H1 (cell line): ENCODE results near the gene RBM20.

Experiments
- ATF2 ChIP-seq: IDR thresholded peaks from 2 replicates; pipeline ENCODE4 v1.6.1; 2012; ENCODE audit warnings: low read length, inconsistent platforms
- BCL11A ChIP-seq, 2 experiments: IDR thresholded peaks; one replicate each; pipeline ENCODE4 v1.6.1; 2011; ENCODE audit warnings: low read depth in 2 of 2, low read length in 2 of 2, mild to moderate bottlenecking in 2 of 2
- CHD2 ChIP-seq: IDR thresholded peaks from 2 replicates; pipeline ENCODE4 v1.6.1; 2012; ENCODE audit warnings: low read length, improper control_type of control experiment
- EZH2 ChIP-seq: fragments of 200-600 bp; sonication (generic); IDR thresholded peaks from 2 replicates; pipeline ENCODE4 v1.7.1; 2012; ENCODE audit warnings: low read depth, mild to moderate bottlenecking, moderate library complexity, low read length, inconsistent platforms; ENCODE audit not compliant: severe bottlenecking
- KDM5A ChIP-seq: fragments of 200-600 bp; IDR thresholded peaks from 2 replicates; pipeline ENCODE4 v1.7.1; 2012; ENCODE audit warnings: mild to moderate bottlenecking, low read length, inconsistent platforms, mixed read lengths
- POLR2A ChIP-seq, 2 experiments: IDR thresholded peaks; 1 replicate in 1 of 2; 2 replicates in 1 of 2; pipeline ENCODE4 v1.6.1; 2011; ENCODE audit warnings: low read depth in 2 of 2, low read length in 2 of 2, mild to moderate bottlenecking in 2 of 2; ENCODE audit errors: control extremely low read depth in 1 of 2
- RAD21 ChIP-seq, 2 experiments: IDR thresholded peaks in 1 of 2; conservative IDR thresholded peaks in 1 of 2; 2 replicates each; pipeline ENCODE4 v1.6.1; 2011; ENCODE audit warnings: low read depth in 2 of 2, low read length in 2 of 2, improper control_type of control experiment in 1 of 2, inconsistent platforms in 1 of 2, mild to moderate bottlenecking in 1 of 2, moderate library complexity in 1 of 2
- TF ChIP-seq, protein P1 (sequence below), 3 experiments: IDR thresholded peaks; 1 replicate in 2 of 3; 2 replicates in 1 of 3; pipeline versions ENCODE4 v1.5.1 to v1.6.1; 2011; ENCODE audit warnings: low read length in 3 of 3, mild to moderate bottlenecking in 3 of 3, inconsistent platforms in 2 of 3, low read depth in 1 of 3, moderate library complexity in 1 of 3; ENCODE audit not compliant: insufficient read depth in 1 of 3; ENCODE audit errors: control extremely low read depth in 1 of 3

GRCh38 chr10:110686047-110686446, 41.9 kb downstream of the RBM20 start:
- TF ChIP-seq POLR2A (IDR thresholded peaks at IDR 0.05; ENCODE audit: control extremely low read depth in 1 of 2, low read depth in 2 of 2, low read length in 2 of 2), result no peak
- no peak for TF ChIP-seq ATF2
- TF ChIP-seq RAD21 (IDR thresholded peaks at IDR 0.05 in 1 of 2, conservative IDR thresholded peaks at IDR 0.05 in 1 of 2; ENCODE audit: low read depth in 2 of 2, low read length in 2 of 2), result no peak
- TF ChIP-seq, protein P1, sequence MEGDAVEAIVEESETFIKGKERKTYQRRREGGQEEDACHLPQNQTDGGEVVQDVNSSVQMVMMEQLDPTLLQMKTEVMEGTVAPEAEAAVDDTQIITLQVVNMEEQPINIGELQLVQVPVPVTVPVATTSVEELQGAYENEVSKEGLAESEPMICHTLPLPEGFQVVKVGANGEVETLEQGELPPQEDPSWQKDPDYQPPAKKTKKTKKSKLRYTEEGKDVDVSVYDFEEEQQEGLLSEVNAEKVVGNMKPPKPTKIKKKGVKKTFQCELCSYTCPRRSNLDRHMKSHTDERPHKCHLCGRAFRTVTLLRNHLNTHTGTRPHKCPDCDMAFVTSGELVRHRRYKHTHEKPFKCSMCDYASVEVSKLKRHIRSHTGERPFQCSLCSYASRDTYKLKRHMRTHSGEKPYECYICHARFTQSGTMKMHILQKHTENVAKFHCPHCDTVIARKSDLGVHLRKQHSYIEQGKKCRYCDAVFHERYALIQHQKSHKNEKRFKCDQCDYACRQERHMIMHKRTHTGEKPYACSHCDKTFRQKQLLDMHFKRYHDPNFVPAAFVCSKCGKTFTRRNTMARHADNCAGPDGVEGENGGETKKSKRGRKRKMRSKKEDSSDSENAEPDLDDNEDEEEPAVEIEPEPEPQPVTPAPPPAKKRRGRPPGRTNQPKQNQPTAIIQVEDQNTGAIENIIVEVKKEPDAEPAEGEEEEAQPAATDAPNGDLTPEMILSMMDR (IDR thresholded peaks at IDR 0.05; ENCODE audit: control extremely low read depth in 1 of 3, insufficient read depth in 1 of 3, low read depth in 1 of 3, low read length in 3 of 3), result no peak
- no peak for TF ChIP-seq BCL11A (IDR thresholded peaks at IDR 0.05; ENCODE audit: low read depth in 2 of 2, low read length in 2 of 2)
- no peak for TF ChIP-seq EZH2
- TF ChIP-seq KDM5A, result no peak
- no peak for TF ChIP-seq CHD2
